ENCODE measurements around the gene HJV. TPM values are rescaled to one million over a fixed set of nuclear protein-coding genes. Genes with fewer than 3 reads are reported as not detected.
"Not testable (repeated sequence)": the region's sequence is repeated elsewhere in the genome, so short reads cannot be mapped to it uniquely, and the experiment has no call there.

HJV gene
- total RNA-seq, 1 experiment from 2014 or later: not detected

- H3K79me2 ChIP-seq (ENCODE audit: insufficient read depth, low read length); RAD21 ChIA-PET (ENCODE audit: low non-redundant PET in 1 of 2, low total read pairs in 2 of 2, uncharacterized antibody in 2 of 2, unreplicated experiment in 2 of 2); H3K27ac ChIP-seq (ENCODE audit: low read depth, low read length); H3K4me3 ChIP-seq (replicated peaks in 1 of 2; ENCODE audit: low read depth in 1 of 2, low read length in 2 of 2); BruUV-seq (replicated peaks); H3K36me3 ChIP-seq (ENCODE audit: control insufficient read depth in 1 of 2, insufficient read depth in 2 of 2, low read length in 2 of 2); H3K27me3 ChIP-seq (ENCODE audit: insufficient read depth, low read length); intact Hi-C loops (cut with micrococcal nuclease); ATAC-seq; H3K9me3 ChIP-seq (ENCODE audit: control insufficient read depth in 1 of 2, insufficient read depth in 1 of 2, low read depth in 1 of 2, low read length in 2 of 2); H2AFZ ChIP-seq (ENCODE audit: low read depth, low read length, poor library complexity, severe bottlenecking); DNase-seq (ENCODE audit: low read depth, low spot score); CTCF ChIA-PET; H3K9me2 ChIP-seq (ENCODE audit: insufficient read depth); H4K20me1 ChIP-seq (ENCODE audit: insufficient read depth); H3K9ac ChIP-seq (ENCODE audit: low read length): not testable (repeated sequence)
- H3K4me2 ChIP-seq (ENCODE audit: low read length): peak overlapping the region; percentile 19; the same call in 1 of the 2 replicates
- POLR2A ChIA-PET: interaction anchor here (0.6 to 7.6 kb wide), 3 partner anchors 11 to 361 kb away, joined by 3 to 215 read pairs (median 3); partner anchors contain the start of genes ANKRD34A and POLR3GL
- H3K4me1 ChIP-seq (ENCODE audit: control insufficient read depth in 1 of 2, insufficient read depth in 2 of 2, low read length in 2 of 2): peaks cover 3 to 19% of the 10 kb centered on the region in 2 experiments; a peak in 3 of 4 replicates
These were observed 27.1 kb upstream of the HJV start for GRCh38 chr1:146048514-146049115.

GRCh38 chr1:146046664-146047063, 25.1 kb upstream of the HJV start:
- no peak overlapping the region for H3K27ac ChIP-seq (ENCODE audit: low read depth, low read length)
- no TSS peak for BruUV-seq (replicated peaks)
- no peaks in the 10 kb centered on the region for H3K9me3 ChIP-seq (ENCODE audit: control insufficient read depth in 1 of 2, insufficient read depth in 1 of 2, low read depth in 1 of 2, low read length in 2 of 2)
- H2AFZ ChIP-seq (ENCODE audit: low read depth, low read length, poor library complexity, severe bottlenecking): no peak overlapping the region
- intact Hi-C loops (cut with micrococcal nuclease): no loop called here
- DNase-seq (ENCODE audit: low read depth, low spot score): no peak
- H3K79me2 ChIP-seq (ENCODE audit: insufficient read depth, low read length): no peaks in the 10 kb centered on the region
- RAD21 ChIA-PET (ENCODE audit: low non-redundant PET in 1 of 2, low total read pairs in 2 of 2, uncharacterized antibody in 2 of 2, unreplicated experiment in 2 of 2): no interaction called here
- no peaks in the 10 kb centered on the region for H3K27me3 ChIP-seq (ENCODE audit: insufficient read depth, low read length)
- H4K20me1 ChIP-seq (ENCODE audit: insufficient read depth): no peaks in the 10 kb centered on the region
- H3K9me2 ChIP-seq (ENCODE audit: insufficient read depth): no peaks in the 10 kb centered on the region
- POLR2A ChIA-PET: interaction anchor here (7.6 kb wide), 1 partner anchor 9 kb away, joined by 215 read pairs; no protein-coding TSS in a partner anchor
- H3K9ac ChIP-seq (ENCODE audit: low read length): no peak overlapping the region
- CTCF ChIA-PET: no interaction called here
- H3K4me1 ChIP-seq (ENCODE audit: control insufficient read depth in 1 of 2, insufficient read depth in 2 of 2, low read length in 2 of 2): peaks cover 3 to 15% of the 10 kb centered on the region in 2 experiments; a peak in 3 of 4 replicates
- no peak overlapping the region for H3K4me3 ChIP-seq (replicated peaks in 1 of 2; ENCODE audit: low read depth in 1 of 2, low read length in 2 of 2)
- H3K36me3 ChIP-seq (ENCODE audit: control insufficient read depth in 1 of 2, insufficient read depth in 2 of 2, low read length in 2 of 2): no peaks in the 10 kb centered on the region
- H3K4me2 ChIP-seq (ENCODE audit: low read length): no peak overlapping the region
- no peak for ATAC-seq
- TF ChIP-seq SIN3A (IDR thresholded peaks at IDR 0.05; ENCODE audit: low read depth) (no peak), SRF (IDR thresholded peaks at IDR 0.05; ENCODE audit: low read depth) (no peak), FOSL1 (IDR thresholded peaks at IDR 0.05; ENCODE audit: low read depth) (no peak), JUND (IDR thresholded peaks at IDR 0.05) (no peak), MAX (IDR thresholded peaks at IDR 0.05) (no peak), YY1 (IDR thresholded peaks at IDR 0.05; ENCODE audit: extremely low read depth, insufficient replicate concordance, low read depth, low read length) (no peak), ZNF274 (IDR thresholded peaks at IDR 0.05; ENCODE audit: low read depth, low read length) (no peak), RAD21 (IDR thresholded peaks at IDR 0.05; ENCODE audit: low read depth) (no peak), CBX3 (IDR thresholded peaks at IDR 0.05; ENCODE audit: low read depth) (no peak), REST (IDR thresholded peaks at IDR 0.05; ENCODE audit: low read depth) (no peak), POLR2A (IDR thresholded peaks at IDR 0.05; ENCODE audit: borderline replicate concordance, extremely low read depth, insufficient read depth, insufficient read length) (no peak), ZFX (IDR thresholded peaks at IDR 0.05) (no peak), ZBTB33 (IDR thresholded peaks at IDR 0.05; ENCODE audit: extremely low read depth, insufficient replicate concordance, low read length) (no peak)
